ENCODE measurements around the gene PRDM16. TPM values are rescaled to one million over a fixed set of nuclear protein-coding genes. Genes with fewer than 3 reads are reported as not detected.

The PRDM16 gene
- total and polyA plus RNA-seq, 2 of the 13 experiments (the other 11 are each of a cell fraction or from before 2014, with no cell fraction given) = 0.15 to 0.81 TPM

DNA sequence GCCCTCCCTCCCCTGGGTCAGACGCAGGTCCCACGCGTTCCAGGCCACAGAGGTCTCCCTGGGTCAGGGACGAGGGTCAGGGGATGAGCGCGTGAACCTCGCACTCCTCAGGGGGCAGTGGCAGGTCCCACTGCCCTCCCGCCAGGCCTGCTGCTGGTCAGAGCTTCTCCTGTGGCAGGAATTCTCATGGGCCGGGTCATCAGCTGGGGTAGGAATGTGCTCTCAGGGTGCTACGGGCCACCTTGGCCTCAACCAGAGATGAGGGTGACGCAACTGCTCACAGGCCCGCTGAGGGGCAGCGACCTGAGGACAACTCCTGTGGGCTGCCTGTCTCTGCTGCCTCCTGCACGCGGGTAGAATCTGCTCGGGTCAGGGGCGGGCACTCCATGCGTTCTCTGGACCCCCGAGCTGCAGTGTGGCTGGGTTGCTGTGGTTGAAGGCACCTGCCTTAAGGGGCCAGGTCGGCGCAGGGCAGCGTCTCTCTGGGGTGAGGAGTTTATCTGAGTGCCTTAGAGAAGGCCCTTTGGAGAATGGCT lies 128.8 kb downstream of the PRDM16 start (continued):
- TF ChIP-seq ZNF629 (CRISPR knock-in tag; conservative IDR thresholded peaks at IDR 0.05) = no peak
- no peak for TF ChIP-seq ZNF782 (CRISPR knock-in tag; IDR thresholded peaks at IDR 0.05; ENCODE audit: borderline replicate concordance)
- no peak for TF ChIP-seq RCOR2 (CRISPR knock-in tag; IDR thresholded peaks at IDR 0.05)
- TF ChIP-seq ZSCAN12 (CRISPR knock-in tag; IDR thresholded peaks at IDR 0.05) = no peak
- TF ChIP-seq, protein P1, sequence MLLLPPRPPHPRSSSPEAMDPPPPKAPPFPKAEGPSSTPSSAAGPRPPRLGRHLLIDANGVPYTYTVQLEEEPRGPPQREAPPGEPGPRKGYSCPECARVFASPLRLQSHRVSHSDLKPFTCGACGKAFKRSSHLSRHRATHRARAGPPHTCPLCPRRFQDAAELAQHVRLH (CRISPR knock-in tag; IDR thresholded peaks at IDR 0.05; ENCODE audit: borderline replicate concordance, low read depth) = no peak
- no peak for TF ChIP-seq SIX4 (CRISPR knock-in tag; IDR thresholded peaks at IDR 0.05)
- TF ChIP-seq, protein P2, sequence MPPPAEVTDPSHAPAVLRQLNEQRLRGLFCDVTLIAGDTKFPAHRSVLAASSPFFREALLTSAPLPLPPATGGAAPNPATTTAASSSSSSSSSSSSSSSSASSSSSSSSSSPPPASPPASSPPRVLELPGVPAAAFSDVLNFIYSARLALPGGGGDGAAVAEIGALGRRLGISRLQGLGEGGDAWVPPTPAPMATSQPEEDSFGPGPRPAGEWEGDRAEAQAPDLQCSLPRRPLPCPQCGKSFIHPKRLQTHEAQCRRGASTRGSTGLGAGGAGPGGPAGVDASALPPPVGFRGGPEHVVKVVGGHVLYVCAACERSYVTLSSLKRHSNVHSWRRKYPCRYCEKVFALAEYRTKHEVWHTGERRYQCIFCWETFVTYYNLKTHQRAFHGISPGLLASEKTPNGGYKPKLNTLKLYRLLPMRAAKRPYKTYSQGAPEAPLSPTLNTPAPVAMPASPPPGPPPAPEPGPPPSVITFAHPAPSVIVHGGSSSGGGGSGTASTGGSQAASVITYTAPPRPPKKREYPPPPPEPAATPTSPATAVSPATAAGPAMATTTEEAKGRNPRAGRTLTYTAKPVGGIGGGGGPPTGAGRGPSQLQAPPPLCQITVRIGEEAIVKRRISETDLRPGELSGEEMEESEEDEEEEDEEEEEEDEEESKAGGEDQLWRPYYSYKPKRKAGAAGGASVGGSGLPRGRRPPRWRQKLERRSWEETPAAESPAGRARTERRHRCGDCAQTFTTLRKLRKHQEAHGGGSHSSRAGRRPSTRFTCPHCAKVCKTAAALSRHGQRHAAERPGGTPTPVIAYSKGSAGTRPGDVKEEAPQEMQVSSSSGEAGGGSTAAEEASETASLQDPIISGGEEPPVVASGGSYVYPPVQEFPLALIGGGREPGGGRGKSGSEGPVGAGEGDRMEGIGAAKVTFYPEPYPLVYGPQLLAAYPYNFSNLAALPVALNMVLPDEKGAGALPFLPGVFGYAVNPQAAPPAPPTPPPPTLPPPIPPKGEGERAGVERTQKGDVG (CRISPR knock-in tag; IDR thresholded peaks at IDR 0.05; ENCODE audit: borderline replicate concordance) = peak; percentile 40; the same call in 1 of the 2 replicates
- TF ChIP-seq ZNF432 (CRISPR knock-in tag; IDR thresholded peaks at IDR 0.05; ENCODE audit: borderline replicate concordance) = no peak
- no peak for TF ChIP-seq ZNF550 (CRISPR knock-in tag; IDR thresholded peaks at IDR 0.05; ENCODE audit: borderline replicate concordance)
- no peak for TF ChIP-seq RAD51 (IDR thresholded peaks at IDR 0.05; ENCODE audit: borderline replicate concordance)
- TF ChIP-seq EP300 (IDR thresholded peaks at IDR 0.05; ENCODE audit: low read depth in 2 of 2, low read length in 2 of 2) = no peak
- no peak for TF ChIP-seq EP300 (CRISPR knock-in tag; IDR thresholded peaks at IDR 0.05; ENCODE audit: borderline replicate concordance)
- TF ChIP-seq NR2F1 (CRISPR knock-in tag; IDR thresholded peaks at IDR 0.05) = peak in 1 of 2 experiments; percentile 23; a peak in 1 of 4 replicates
- TF ChIP-seq, protein P3, sequence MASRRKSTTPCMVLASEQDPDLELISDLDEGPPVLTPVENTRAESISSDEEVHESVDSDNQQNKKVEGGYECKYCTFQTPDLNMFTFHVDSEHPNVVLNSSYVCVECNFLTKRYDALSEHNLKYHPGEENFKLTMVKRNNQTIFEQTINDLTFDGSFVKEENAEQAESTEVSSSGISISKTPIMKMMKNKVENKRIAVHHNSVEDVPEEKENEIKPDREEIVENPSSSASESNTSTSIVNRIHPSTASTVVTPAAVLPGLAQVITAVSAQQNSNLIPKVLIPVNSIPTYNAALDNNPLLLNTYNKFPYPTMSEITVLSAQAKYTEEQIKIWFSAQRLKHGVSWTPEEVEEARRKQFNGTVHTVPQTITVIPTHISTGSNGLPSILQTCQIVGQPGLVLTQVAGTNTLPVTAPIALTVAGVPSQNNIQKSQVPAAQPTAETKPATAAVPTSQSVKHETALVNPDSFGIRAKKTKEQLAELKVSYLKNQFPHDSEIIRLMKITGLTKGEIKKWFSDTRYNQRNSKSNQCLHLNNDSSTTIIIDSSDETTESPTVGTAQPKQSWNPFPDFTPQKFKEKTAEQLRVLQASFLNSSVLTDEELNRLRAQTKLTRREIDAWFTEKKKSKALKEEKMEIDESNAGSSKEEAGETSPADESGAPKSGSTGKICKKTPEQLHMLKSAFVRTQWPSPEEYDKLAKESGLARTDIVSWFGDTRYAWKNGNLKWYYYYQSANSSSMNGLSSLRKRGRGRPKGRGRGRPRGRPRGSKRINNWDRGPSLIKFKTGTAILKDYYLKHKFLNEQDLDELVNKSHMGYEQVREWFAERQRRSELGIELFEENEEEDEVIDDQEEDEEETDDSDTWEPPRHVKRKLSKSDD (CRISPR knock-in tag; IDR thresholded peaks at IDR 0.05; ENCODE audit: low read depth) = no peak
- no peak for TF ChIP-seq SAFB2 (CRISPR knock-in tag; IDR thresholded peaks at IDR 0.05; ENCODE audit: borderline replicate concordance, low read depth)
- peak; percentile 89 for TF ChIP-seq JUND (CRISPR knock-in tag; IDR thresholded peaks at IDR 0.05)
- TF ChIP-seq, protein P4, sequence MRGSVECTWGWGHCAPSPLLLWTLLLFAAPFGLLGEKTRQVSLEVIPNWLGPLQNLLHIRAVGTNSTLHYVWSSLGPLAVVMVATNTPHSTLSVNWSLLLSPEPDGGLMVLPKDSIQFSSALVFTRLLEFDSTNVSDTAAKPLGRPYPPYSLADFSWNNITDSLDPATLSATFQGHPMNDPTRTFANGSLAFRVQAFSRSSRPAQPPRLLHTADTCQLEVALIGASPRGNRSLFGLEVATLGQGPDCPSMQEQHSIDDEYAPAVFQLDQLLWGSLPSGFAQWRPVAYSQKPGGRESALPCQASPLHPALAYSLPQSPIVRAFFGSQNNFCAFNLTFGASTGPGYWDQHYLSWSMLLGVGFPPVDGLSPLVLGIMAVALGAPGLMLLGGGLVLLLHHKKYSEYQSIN (CRISPR knock-in tag; IDR thresholded peaks at IDR 0.05; ENCODE audit: borderline replicate concordance) = no peak
- no peak for TF ChIP-seq ZNF510 (CRISPR knock-in tag; IDR thresholded peaks at IDR 0.05; ENCODE audit: low read depth)
